ENCODE data around the gene NEDD4L.
"Not testable (repeated sequence)": the region's sequence is repeated elsewhere in the genome, so short reads cannot be mapped to it uniquely, and the experiment has no call there.

The NEDD4L gene

DNA sequence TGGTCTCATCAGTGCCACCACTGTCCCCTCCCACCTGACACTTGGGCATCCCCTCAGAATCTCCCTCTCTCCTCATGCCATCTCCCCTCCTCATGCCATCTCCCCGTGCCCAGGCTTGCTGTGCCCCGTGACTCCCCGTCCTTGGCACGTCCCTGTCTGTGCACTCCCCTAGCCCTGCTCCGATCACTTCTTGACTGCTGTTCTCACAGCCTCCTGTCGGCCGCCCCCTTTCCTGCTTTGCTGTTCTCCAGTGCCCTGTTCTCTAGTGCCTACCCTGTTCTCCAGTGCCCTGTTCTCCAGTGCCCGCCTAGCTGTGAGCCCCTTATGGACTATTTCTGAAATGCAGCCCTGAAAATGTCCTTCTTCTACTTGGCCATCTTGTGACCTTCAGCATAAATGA, 331.0 kb downstream of the NEDD4L start:
- H3K4me3 ChIP-seq (ENCODE audit: low read depth, low read length): no peak overlapping the region
- no peak for DNase-seq (ENCODE audit: low read depth)
- TF ChIP-seq, protein P1, sequence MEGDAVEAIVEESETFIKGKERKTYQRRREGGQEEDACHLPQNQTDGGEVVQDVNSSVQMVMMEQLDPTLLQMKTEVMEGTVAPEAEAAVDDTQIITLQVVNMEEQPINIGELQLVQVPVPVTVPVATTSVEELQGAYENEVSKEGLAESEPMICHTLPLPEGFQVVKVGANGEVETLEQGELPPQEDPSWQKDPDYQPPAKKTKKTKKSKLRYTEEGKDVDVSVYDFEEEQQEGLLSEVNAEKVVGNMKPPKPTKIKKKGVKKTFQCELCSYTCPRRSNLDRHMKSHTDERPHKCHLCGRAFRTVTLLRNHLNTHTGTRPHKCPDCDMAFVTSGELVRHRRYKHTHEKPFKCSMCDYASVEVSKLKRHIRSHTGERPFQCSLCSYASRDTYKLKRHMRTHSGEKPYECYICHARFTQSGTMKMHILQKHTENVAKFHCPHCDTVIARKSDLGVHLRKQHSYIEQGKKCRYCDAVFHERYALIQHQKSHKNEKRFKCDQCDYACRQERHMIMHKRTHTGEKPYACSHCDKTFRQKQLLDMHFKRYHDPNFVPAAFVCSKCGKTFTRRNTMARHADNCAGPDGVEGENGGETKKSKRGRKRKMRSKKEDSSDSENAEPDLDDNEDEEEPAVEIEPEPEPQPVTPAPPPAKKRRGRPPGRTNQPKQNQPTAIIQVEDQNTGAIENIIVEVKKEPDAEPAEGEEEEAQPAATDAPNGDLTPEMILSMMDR (IDR thresholded peaks at IDR 0.05; ENCODE audit: low read depth, low read length, missing control alignments): no peak

DNA sequence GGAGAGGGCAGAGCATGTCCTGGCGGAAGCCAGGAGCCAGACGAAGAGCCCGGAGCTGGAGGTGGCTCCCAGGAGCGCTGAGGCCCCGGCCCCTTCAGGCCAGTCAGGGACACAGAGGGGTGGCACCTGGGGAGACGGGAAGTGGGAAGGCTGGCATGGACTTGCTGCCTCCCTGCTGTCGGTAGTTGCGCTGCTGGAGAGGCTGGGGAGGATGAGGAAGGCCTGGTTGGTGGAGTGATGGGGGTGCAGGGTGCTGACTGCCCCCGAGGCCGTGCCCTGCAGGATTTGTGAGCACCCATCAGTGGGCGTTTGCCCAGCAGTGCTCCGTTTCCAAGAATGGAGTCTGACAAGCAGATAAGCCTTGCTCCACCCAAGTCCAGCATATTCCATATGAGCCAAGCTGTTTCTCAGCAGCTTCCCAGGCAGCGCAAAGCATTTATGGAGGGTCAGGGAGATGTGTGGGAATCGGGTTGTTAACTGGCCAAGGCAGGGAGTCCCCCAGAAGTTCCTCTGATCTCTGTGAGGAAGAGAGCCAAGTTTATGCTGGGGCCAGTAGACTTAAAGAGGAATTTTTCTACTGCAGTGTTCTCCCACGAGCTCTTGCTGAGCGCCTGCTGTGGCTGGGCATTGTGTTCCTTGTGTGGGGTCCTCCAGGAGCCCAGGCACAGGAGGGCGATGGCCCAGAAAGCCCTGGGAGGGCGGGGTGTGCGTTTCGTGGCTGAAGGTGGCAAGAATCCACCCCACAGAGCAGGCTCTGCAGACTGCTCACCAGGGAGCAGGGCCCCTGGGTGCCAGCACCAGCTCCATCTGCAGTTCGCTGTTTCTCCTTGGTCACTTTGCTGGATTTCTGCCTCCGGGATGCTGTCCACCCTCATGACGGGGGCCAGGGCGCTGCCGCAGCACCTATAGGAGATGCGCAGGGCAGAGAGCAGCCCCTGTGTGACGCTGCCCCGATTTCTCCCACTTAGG, 334.7 kb downstream of the NEDD4L start:
- TF ChIP-seq, protein P1 (IDR thresholded peaks at IDR 0.05; ENCODE audit: low read depth, low read length, missing control alignments): no peak
- DNase-seq (ENCODE audit: low read depth): no peak
- no peak overlapping the region for H3K4me3 ChIP-seq (ENCODE audit: low read depth, low read length)

DNA sequence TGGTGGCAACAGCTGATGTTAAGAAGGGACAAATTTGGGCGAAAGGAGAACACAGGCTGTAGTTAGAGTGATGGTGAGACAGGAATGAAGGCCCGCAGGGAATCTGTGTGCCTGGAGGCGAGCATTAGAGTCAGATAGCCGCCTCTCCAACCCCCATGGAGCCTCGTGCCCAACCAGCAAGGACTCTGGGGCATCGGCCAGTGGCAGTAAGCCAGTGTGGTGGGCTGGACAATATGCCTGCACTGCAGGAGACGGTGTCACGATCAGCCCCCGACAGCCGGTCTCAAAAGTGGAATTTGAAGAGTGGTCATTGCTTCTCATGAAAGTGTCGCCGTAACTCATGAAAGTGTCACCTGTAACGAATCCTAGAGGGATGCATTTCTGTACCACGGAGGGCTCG, 335.4 kb downstream of the NEDD4L start:
- DNase-seq (ENCODE audit: low read depth): no peak
- H3K4me3 ChIP-seq (ENCODE audit: low read depth, low read length): no peak overlapping the region
- TF ChIP-seq, protein P1 (IDR thresholded peaks at IDR 0.05; ENCODE audit: low read depth, low read length, missing control alignments): no peak

DNA sequence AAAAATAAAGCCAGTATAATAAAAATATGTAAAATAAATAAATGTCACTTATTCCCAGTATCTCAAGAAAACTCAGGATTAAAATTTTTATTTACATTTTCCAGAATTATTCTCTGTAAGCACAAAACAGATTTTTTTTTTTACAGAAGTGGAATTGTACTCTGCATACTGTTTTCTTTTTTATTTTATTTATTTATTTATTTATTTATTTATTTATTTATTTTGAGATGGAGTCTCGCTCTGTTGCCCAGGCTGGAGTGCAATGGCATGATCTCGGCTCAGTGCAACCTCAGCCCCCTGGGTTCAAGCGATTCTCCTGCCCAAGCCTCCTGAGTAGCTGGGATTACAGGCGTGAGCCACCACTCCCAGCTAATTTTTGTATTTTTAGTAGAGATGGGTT, 336.1 kb downstream of the NEDD4L start:
- not testable (repeated sequence) for H3K4me3 ChIP-seq (ENCODE audit: low read depth, low read length); DNase-seq (ENCODE audit: low read depth)

DNA sequence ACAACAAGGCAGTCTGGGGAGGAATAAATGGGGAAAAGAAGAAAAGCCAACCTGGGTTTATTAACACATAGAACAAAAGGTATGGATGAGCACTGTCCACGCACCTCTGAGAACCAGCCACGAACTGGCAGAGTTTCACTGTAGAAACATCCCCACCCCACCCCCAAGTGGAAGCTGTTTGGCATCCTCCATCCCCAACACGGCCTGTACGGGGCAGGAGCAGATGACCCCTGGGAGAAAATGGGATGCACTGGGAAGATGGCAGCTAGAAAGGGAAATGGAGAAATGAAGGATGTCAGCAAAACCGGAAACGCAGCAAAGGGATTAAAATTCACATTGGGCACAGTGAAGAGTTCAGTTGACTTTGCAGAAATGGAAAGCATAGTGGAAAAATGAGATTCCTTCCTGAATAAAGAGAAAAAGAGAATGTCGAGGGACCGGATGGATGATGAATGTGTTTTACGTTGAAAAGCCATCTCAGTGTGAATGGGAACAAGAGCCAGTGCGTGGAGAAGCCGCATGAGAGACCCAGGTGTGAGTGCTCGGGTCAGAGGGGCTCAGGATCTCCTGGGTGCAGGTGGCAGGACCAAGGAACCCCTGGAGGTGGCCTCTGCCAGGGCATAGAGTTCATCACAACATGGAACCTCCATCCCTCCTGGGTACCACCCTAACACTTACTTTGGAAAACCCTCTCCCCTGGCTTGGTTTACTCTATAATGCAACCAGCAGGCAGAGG, 337.8 kb downstream of the NEDD4L start:
- DNase-seq (ENCODE audit: low read depth): no peak
- TF ChIP-seq, protein P1 (IDR thresholded peaks at IDR 0.05; ENCODE audit: low read depth, low read length, missing control alignments): no peak
- no peak overlapping the region for H3K4me3 ChIP-seq (ENCODE audit: low read depth, low read length)

DNA sequence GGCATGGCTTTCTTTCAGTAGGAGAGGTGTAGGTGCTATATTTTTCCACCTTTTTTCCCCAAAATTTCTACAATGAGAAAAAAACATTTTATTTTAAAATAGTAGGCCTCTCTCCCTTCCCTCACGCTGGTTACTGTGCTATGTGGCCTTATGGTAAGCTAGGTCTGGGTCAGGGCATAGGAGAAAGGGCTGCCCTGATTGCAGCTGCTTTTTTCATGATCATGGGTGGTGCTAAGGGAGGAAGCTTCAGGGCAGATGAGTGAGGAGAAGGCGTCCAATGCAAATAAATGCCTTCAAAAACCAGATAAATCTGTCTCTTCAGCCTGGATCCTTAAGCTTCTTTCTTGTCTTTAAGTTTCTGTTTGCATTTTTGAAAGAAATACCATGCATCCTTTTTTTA, 338.4 kb downstream of the NEDD4L start:
- no peak overlapping the region for H3K4me3 ChIP-seq (ENCODE audit: low read depth, low read length)
- no peak for DNase-seq (ENCODE audit: low read depth)
- TF ChIP-seq, protein P1 (IDR thresholded peaks at IDR 0.05; ENCODE audit: low read depth, low read length, missing control alignments): no peak

DNA sequence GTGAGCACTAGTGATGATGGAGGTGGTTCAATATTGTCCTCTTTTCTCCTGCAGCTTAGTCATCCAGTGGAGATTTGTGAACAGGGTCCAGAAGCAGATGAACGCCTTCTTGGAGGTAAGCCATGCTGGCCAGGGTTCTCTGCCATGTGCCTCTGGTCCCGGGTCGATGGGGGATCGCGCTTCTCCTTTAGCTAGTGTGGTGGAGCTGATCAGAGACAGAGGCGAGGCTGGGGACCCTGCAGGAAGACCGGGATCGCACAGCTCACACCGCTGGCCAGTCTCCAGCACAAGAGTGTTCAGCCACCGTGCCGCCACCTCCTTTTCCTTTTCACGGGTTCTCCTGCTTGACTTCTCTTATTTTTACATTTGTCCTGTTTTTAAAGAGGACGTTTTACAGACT, 341.4 kb downstream of the NEDD4L start:
- no peak overlapping the region for H3K4me3 ChIP-seq (ENCODE audit: low read depth, low read length)
- DNase-seq (ENCODE audit: low read depth): no peak
- TF ChIP-seq, protein P1 (IDR thresholded peaks at IDR 0.05; ENCODE audit: low read depth, low read length, missing control alignments): no peak
